ENCODE measurements around the gene SEC24C.

SEC24C gene

GRCh38 chr10:73801253-73801590, 57.0 kb downstream of the SEC24C start:
- DNase-seq: no peak
- TF ChIP-seq POLR2A (IDR thresholded peaks at IDR 0.05; ENCODE audit: low read length): no peak
- no peak for TF ChIP-seq GATA1 (IDR thresholded peaks at IDR 0.05; ENCODE audit: low read depth, low read length)

GRCh38 chr10:73802276-73802991, 58.3 kb downstream of the SEC24C start:
- TF ChIP-seq GATA1 (IDR thresholded peaks at IDR 0.05; ENCODE audit: low read depth, low read length) (no peak), POLR2A (IDR thresholded peaks at IDR 0.05; ENCODE audit: low read length) (no peak)
- no peak for DNase-seq

GRCh38 chr10:73803680-73804286, 59.6 kb downstream of the SEC24C start:
- TF ChIP-seq POLR2A (IDR thresholded peaks at IDR 0.05; ENCODE audit: low read length): no peak
- TF ChIP-seq GATA1 (IDR thresholded peaks at IDR 0.05; ENCODE audit: low read depth, low read length): no peak
- no peak for DNase-seq

GRCh38 chr10:73806176-73806950, 62.2 kb downstream of the SEC24C start:
- no peak for DNase-seq
- TF ChIP-seq POLR2A (IDR thresholded peaks at IDR 0.05; ENCODE audit: low read length) (no peak), GATA1 (IDR thresholded peaks at IDR 0.05; ENCODE audit: low read depth, low read length) (no peak)

DNA sequence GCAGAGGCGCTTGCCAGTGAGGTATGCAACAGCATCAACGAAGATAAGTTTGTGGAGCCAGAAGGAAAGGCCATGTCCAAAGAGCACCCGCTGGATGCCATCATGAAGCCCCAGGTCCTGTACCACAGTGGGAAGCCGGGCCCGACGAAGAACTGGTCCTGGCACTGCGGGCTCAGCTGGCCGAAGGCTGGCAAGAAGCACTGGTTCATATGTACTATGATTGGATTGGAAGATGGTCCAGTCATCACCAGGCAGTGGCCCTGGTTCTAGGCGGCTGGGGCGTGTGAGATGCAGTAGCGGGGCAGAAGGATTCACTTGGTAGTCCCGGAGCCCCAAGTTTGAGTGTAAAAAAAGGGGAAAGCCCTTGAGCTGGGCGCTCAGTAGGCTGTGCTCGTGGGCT, 63.3 kb downstream of the SEC24C start:
- DNase-seq: no peak
- TF ChIP-seq GATA1 (IDR thresholded peaks at IDR 0.05; ENCODE audit: low read depth, low read length): no peak
- TF ChIP-seq POLR2A (IDR thresholded peaks at IDR 0.05; ENCODE audit: low read length): no peak

- TF ChIP-seq POLR2A (IDR thresholded peaks at IDR 0.05; ENCODE audit: low read length) (no peak), GATA1 (IDR thresholded peaks at IDR 0.05; ENCODE audit: low read depth, low read length) (no peak)
- no peak for DNase-seq
These were observed 64.0 kb downstream of the SEC24C start for GRCh38 chr10:73808021-73808815.

GRCh38 chr10:73809061-73809818, 65.1 kb downstream of the SEC24C start:
- peak in 1 of 2 experiments; percentile 29 for DNase-seq
- TF ChIP-seq POLR2A (IDR thresholded peaks at IDR 0.05; ENCODE audit: low read length) (no peak), GATA1 (IDR thresholded peaks at IDR 0.05; ENCODE audit: low read depth, low read length) (no peak)

DNA sequence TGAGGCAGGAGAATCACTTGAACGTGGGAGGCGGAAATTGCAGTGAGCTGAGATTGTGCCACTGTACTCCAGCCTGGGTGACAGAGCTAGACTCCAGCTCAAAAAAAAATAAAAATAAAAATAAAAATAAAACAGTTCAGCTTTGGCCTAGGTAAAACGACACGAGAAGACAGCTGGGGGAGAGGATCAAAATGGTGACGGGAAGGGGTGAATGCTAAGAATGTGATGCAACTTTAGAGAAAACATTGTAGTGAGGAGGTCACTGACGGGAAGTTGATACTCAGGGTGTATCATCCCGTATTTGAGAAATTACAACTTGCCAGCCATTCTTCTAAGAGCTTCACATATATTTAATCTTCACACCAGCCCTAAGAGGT, 66.2 kb downstream of the SEC24C start:
- TF ChIP-seq POLR2A (IDR thresholded peaks at IDR 0.05; ENCODE audit: low read length) (no peak), GATA1 (IDR thresholded peaks at IDR 0.05; ENCODE audit: low read depth, low read length) (no peak)
- DNase-seq: peak; percentile 43 to 55

DNA sequence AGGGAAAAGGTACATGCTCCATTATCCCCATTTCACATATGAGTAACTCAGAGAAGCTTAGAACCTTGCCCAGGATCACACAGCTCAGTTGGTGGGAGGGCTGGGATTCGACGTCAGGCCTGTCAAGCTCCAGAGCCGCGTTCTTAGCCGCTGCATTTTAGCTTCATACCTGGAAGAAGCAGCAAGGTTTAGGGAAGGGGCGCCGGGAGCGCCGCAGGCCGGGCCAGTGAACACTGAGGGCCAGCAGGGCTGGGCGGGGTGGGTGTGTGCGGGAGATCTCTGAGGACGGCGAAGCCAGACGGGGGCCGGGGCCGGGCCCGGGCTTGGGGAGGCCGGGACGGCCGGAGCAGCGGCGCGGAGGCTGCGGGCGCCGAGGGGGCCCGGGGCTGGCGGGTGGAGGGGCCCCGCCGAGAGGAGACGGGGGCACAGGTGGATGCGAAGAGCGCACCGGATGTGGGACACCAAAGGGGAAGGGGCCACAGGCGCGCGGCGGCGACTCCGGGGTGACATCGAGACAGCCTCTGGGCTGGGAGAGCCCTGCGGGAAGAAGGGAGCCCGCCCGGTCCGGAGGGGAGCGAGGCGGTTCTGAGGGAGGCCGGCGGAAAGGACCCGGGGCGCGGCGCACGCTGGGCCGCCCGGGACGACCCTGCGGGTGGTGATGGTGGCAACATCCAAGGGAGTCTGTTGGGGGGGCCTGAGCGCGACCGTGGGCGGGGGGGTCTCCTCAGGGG, 66.7 kb downstream of the SEC24C start:
- no peak for TF ChIP-seq POLR2A (IDR thresholded peaks at IDR 0.05; ENCODE audit: low read length)
- no peak for TF ChIP-seq GATA1 (IDR thresholded peaks at IDR 0.05; ENCODE audit: low read depth, low read length)
- peak; percentile 59 to 72 for DNase-seq

DNA sequence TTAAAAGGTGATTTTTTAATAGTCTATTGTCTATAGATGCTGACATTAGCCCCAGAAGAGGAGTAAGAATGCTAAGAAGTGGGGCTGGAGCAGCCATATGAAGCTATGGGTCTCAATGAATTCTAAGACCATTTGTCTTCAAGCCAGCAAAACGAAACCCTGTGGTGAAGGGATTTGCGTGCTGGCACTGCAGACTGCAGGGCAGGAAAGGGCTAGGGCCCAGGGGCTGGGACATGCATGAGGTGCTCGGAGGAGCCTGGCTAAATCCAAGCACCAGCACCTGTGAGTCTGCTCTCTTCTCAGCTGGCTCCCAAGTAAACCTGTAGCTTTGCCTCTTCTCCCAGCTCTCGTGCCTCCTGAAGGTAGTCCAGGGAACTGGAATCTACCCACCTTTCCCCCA, 68.5 kb downstream of the SEC24C start:
- TF ChIP-seq POLR2A (IDR thresholded peaks at IDR 0.05; ENCODE audit: low read length) (no peak), GATA1 (IDR thresholded peaks at IDR 0.05; ENCODE audit: low read depth, low read length) (no peak)

DNA sequence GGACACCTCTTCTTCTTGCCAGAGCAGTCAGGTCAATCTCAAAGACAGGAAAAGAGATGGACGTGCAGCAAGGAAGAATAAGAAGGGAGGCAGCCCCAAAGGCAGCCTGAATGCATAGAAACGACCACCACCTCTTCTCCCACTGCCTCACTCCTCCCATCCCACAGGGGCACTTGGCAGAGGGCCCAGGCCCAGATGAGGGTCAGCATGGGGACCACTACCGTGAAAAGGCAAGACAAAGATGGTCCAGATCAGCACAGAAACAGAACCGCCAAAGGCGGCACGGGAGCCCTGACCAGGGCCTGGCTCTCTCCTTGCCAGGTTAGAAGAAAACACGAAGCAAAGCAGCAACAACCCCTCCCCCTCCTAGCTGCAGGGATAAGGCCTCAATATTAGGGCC, 69.2 kb downstream of the SEC24C start:
- no peak for DNase-seq
- TF ChIP-seq GATA1 (IDR thresholded peaks at IDR 0.05; ENCODE audit: low read depth, low read length) (no peak), POLR2A (IDR thresholded peaks at IDR 0.05; ENCODE audit: low read length) (no peak)

More for the DNA sequence above, 68.5 kb downstream of the SEC24C start:
- DNase-seq: no peak

GRCh38 chr10:73814276-73814895, 70.2 kb downstream of the SEC24C start:
- DNase-seq: no peak
- TF ChIP-seq GATA1 (IDR thresholded peaks at IDR 0.05; ENCODE audit: low read depth, low read length) (no peak), POLR2A (IDR thresholded peaks at IDR 0.05; ENCODE audit: low read length) (no peak)
